Measurements from ENCODE around the gene SAFB. TPM values are rescaled to one million over a fixed set of nuclear protein-coding genes. Genes with fewer than 3 reads are reported as not detected.
"Not testable (repeated sequence)": the region's sequence is repeated elsewhere in the genome, so short reads cannot be mapped to it uniquely, and the experiment has no call there.

Gene SAFB
- polyA plus RNA-seq, 5 donors = 150 to 201 (median 159) TPM

- DNase-seq = no peak
Observed at GRCh38 chr19:5696196-5697021, 73.5 kb downstream of the SAFB start.

DNA sequence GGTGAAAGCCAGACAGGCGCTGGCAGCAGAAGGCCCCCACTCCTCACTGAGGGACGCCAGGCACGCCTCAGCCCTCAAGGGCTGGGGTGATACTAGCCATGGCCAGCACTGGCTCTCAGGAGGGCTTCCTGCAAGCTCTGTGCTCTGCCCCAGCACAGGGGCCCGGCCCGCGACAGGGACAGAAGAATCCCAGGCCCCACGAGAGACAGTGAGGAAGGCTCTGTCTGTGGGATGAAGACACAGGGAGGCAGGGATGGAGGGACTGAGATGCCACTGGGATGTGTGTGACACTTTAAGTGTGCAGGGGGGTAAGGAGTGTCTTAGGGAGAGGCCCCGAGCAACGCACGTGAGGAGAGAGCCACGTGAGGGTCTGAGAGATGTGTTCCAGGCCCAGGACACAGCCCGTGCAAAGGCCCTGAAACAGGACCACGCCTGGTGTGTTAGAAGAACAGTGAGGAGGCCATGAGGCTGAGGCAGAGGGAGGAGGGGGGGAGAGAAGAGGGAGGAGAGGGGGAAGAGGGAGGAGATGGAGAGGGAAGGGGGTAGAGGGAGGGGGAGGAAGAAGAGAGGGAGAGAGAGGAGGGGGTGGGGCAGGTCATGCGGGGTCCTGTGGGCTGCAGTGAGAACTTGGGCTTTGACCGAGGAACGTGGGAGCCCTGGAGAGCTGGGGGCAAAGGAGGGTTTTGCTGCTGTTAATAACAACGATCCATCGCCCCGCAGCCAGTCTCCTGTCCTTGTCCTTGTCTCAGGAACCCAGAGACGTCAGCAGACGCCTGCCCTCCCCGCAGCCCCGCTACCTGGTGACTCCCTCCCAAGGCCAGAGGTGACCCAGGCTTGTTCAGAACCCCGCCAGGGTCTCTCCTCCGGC lies 74.4 kb downstream of the SAFB start:
- no peak for DNase-seq

GRCh38 chr19:5697890-5698634 lies 75.2 kb downstream of the SAFB start:
- DNase-seq = no peak

GRCh38 chr19:5698635-5699422 lies 75.9 kb downstream of the SAFB start:
- DNase-seq = no peak

DNA sequence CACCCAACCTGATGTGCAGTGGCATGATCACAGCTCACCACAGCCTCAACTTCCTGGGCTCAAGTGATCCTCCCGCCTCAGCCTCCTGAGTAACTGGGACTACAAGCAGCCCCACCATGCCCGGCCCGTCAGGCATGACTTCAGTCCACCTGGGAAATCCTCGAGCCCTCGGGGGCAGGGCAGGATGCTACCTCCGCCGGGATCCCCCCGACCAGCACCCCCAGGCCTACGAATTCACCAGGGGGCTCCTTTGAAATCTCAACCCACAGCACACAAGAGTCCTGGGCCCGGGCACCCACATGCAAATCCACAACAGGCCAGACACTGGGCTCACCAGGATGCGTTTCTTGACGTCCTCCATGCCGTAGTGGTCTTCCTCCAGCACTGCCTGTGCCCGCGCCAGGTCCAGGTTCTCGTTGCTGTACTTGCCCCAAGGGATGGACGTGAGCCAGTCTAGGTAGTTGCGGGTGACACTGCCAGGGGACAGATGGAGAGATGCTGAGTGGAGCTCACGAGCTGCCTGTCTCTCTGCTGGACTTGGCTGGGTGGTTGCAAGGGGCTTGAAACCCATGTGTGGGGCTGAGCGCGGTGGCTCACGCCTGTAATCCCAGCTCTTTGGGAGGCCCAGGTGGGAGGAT lies 77.7 kb downstream of the SAFB start:
- DNase-seq = no peak

- not testable (repeated sequence) for DNase-seq
Observed at GRCh38 chr19:5702053-5702410, 79.1 kb downstream of the SAFB start.

DNA sequence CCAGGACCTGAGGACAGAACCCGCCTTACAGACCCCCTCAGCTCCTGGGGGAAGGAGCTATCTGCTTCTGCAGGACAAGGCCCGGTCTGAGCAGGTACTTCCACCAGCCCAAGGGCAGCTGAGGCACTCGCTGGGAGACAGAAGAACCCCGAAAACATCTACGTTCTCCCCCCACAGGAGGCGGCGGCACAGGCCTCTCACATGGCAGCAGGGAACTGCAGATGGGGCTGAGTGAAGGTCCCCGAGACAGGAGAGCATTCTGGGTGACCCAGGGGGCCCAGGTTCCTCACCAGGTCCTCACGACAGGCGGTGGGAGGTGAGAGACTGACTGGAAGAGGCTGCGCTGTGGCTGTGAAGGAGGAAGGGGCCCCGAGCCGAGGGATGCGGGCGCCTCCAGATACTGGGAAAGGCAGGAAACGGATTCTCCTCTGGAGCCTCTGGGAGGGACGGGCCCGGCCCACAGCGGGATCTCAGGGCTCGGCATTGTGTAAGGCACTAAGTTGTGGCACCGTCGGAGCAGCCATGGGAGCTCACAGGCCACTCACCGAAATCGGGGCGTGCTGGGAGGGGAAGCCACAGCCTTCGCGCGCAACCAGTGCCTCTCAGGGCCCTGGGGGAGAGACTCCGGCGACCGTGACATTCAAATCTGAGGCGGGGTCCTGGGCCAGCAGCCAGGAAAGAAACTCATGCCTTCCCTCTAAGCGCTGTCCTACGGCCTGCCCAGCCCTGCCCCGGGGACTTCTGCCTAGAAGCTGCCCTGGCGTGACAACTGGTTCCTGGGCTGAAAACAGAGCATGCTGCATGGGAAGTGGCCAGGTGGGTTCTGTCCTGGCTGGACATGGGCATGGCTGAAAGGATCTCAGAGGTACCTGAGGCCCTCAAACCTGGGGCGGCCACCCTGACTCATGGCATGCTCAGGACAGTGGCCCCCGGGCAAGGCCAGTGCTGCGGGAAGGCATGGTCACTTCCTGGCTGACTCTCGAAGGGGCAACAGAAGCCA lies 81.2 kb downstream of the SAFB start:
- DNase-seq = no peak

DNA sequence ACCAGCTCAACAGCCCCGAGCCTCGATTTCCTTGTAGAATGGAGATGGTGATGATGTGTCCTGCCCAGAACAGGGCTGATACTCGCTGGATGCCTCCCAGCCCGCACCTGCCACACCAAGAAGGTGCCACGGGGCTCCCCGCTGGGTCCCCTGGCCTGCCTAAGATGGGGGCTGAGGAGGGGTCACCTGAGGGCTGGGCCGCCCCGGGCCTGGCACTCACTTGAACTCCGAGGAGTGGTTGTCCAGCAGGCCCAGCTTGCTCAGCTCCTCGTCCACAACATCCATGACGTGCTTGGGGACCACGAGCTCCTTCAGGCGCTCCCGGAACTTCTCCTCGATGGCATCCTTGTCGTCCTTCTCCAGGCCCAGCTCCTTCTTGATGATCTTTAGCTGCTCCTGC lies 82.7 kb downstream of the SAFB start:
- DNase-seq = no peak

DNA sequence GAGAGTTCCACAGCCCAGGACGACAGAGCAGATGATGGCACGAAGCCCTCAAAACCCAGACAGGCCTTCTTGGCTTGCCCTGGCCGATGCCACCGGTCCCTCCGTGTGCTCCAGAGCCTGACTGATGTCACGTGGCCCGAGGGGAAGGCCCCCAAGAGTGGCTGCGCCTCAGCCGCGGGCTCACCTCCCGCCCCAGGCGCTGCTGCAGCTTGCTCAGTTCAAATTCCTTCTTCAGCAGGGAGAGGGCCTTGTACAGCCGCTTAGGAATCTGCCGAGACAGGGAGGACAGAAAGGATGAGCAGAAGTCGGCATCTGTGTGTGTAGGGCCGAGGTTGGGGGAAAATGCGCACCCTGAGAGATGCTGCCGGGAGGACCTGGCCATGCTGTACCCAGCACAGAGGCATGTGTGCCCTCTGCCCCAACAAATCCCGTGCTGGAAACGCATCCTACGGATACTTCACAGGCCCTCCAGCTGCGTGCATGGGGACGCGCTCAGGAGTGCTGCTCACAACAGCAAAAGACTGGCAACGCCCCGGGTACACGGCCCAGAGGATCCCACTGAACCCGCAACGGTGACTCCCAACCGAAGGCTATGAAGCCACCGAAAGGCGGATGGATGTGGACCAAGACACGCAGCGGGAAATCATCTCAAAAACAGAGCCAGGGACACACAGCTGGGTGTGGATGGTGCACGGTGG lies 84.1 kb downstream of the SAFB start:
- no peak for DNase-seq

DNA sequence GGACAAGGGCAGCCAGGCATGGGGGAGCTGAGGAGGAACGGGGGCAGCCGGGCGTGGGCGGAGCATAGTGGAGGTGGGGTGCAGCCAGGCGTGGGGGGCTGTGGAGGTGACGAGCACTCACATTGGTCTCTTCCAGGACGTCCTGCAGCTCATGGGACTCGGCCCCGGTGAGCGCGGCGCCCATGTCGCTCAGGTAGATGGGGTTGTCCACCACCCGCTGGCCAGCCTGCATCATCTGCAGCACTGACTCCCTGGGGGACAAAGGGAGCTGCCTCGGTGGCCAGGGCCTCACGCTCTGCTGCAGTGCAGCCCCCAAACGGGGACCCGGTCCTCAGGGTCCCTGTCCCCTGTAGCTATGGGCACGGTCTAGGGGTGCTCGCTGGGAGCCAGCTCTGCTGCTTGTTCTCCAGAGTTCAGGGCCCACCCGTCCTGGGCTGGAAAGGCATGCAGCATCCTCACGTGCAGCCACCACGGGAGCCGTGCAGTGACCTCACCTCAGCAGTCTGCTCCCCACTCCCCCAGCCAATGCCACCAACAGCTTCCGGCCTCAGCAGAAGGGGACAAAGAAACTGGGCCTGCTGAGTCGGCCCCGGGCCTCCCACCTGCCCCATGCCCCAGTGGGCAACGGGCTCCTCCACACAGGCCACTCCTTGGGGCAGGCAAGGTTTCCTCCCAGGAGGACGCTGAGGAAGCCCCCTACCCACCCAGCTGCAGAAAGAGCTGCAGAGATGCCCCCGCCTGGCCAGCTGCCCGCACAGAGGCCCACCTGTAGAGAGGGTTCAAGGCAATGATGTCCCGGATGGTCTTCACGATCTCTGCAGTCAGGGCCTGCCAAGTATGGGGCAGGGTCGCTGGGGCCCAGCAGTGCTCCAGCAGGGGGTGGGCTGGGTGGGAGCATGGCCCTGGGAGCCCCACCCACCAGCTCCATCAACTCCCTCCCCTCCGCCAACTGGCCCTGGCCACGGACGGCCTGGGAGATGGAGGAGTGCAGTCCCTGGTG lies 85.0 kb downstream of the SAFB start:
- no peak for DNase-seq

DNA sequence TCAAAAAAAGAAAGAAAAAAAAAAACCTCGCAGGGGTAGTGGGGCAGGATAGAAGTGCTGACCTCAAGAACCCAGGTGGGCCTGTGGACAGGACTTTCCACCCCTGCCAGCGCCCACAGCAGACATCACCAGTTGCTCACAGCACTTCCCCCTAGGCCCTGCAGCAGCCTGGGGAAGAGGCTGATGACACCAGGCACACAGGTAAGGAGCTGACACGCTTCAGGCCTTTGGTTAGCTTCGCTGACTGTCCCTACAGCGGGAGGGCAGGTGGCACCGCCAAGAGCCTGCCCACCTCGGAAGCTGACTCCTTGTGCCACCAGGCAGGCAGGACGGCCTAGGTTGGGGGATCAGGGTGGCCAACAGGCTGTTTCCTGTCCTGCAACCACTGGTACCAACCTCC lies 88.1 kb downstream of the SAFB start:
- no peak for DNase-seq

DNA sequence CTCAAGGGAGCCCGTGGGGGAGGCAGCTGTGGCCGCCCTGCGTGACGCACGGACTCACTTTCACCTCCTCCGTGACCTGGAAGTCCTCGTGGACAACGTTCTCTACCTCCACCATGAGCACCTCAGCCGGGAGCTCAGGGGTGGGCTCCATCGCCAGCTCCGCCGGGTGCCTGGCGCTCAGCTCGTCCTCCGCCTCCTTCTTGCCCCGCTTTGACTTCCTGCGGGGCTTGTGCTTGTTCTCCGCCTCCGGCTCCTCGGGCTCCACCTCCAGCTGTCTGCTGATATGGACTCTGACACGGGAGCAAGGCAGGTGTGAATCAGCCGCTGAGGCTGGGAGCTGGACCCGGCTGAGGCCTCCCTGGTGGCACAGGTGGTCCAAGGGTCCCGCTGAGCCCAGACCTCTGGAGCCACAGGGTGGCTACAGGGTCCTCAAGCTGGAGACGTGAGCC lies 88.9 kb downstream of the SAFB start:
- DNase-seq = no peak

DNA sequence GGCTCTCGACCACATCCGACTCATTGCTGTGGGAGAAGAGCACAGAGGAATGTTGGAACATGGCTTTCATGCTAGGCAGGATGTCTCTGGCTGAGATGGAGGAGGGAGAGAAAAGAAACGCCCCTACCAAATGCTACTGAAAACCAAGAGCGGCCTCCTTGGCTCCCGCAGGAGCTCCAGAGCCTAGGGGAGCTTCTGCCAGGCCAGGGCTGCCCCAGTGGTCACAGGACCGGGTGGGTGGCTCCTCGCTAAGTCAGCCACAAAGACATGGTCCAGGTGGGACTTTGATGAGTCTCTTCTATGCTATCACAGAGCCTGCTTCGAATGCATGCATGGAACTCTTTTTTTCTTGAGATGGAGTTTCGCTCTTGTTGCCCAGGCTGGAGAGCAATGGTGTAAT lies 90.3 kb downstream of the SAFB start:
- no peak for DNase-seq

- DNase-seq = no peak
Observed at GRCh38 chr19:5714816-5715215, 91.9 kb downstream of the SAFB start.

- no peak for DNase-seq
Observed at GRCh38 chr19:5717215-5717935, 94.5 kb downstream of the SAFB start.

Data from right lung (tissue), 5 donors.